ENCODE measurements around the gene RAB6A.
"Not testable (repeated sequence)": the region's sequence is repeated elsewhere in the genome, so short reads cannot be mapped to it uniquely, and the experiment has no call there.

Gene RAB6A

GRCh38 chr11:73753938-73754337 is 6.9 kb downstream of the RAB6A start:
- H3K4me3 ChIP-seq (ENCODE audit: low read depth, low read length), result no peak overlapping the region
- no peak for DNase-seq (ENCODE audit: low read depth)
- TF ChIP-seq, protein P1, sequence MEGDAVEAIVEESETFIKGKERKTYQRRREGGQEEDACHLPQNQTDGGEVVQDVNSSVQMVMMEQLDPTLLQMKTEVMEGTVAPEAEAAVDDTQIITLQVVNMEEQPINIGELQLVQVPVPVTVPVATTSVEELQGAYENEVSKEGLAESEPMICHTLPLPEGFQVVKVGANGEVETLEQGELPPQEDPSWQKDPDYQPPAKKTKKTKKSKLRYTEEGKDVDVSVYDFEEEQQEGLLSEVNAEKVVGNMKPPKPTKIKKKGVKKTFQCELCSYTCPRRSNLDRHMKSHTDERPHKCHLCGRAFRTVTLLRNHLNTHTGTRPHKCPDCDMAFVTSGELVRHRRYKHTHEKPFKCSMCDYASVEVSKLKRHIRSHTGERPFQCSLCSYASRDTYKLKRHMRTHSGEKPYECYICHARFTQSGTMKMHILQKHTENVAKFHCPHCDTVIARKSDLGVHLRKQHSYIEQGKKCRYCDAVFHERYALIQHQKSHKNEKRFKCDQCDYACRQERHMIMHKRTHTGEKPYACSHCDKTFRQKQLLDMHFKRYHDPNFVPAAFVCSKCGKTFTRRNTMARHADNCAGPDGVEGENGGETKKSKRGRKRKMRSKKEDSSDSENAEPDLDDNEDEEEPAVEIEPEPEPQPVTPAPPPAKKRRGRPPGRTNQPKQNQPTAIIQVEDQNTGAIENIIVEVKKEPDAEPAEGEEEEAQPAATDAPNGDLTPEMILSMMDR (IDR thresholded peaks at IDR 0.05; ENCODE audit: insufficient read depth, low read depth, low read length, missing control alignments), result no peak

DNA sequence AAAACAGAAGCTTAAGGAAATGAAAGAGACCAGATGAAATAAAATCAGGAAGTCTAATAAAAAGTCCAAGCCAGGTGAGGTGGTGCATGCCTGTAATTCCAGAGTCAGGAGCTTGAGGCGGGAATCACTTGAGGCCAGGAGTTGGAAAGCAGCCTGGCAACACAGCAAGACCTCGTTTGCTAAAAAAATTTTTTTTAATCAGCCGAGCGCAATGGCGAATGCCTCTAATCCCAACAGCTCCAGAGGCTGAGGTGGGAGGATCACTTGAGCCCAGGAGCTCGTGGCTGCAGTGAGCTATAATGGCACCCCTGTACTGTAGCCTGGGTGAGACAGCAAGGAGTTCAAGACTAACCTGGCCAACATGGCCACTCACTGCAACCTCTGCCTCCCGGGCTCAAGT is 8.0 kb downstream of the RAB6A start:
- DNase-seq (ENCODE audit: low read depth), result no peak
- TF ChIP-seq, protein P1 (IDR thresholded peaks at IDR 0.05; ENCODE audit: insufficient read depth, low read depth, low read length, missing control alignments), result no peak
- H3K4me3 ChIP-seq (ENCODE audit: low read depth, low read length), result no peak overlapping the region

GRCh38 chr11:73752216-73752867 is 8.5 kb downstream of the RAB6A start:
- no peak overlapping the region for H3K4me3 ChIP-seq (ENCODE audit: low read depth, low read length)
- DNase-seq (ENCODE audit: low read depth), result no peak
- TF ChIP-seq, protein P1 (IDR thresholded peaks at IDR 0.05; ENCODE audit: insufficient read depth, low read depth, low read length, missing control alignments), result no peak

GRCh38 chr11:73750862-73751261 is 10.0 kb downstream of the RAB6A start:
- not testable (repeated sequence) for DNase-seq (ENCODE audit: low read depth); H3K4me3 ChIP-seq (ENCODE audit: low read depth, low read length)

- no peak overlapping the region for H3K4me3 ChIP-seq (ENCODE audit: low read depth, low read length)
- DNase-seq (ENCODE audit: low read depth), result no peak
- TF ChIP-seq, protein P1 (IDR thresholded peaks at IDR 0.05; ENCODE audit: insufficient read depth, low read depth, low read length, missing control alignments), result no peak
Measured at GRCh38 chr11:73750228-73750627, 10.6 kb downstream of the RAB6A start.

DNA sequence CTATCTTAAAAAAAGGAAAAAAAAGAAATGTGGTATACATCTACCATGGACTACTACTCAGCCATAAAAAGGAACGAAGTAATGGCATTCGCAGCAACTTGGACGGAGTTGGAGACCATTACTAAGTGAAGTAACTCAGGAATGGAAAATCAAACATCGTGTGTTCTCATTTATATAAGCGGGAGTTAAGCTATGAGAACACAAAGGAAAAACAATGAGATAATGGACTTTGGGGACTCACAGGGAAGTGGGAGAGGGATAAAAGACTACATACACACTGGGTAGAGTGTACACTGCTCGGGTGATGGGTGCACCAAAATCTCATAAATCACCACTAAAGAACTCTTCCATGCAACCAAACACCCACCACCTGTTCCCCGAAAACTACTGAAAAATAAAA is 11.8 kb downstream of the RAB6A start:
- DNase-seq (ENCODE audit: low read depth), result no peak
- H3K4me3 ChIP-seq (ENCODE audit: low read depth, low read length), result no peak overlapping the region
- TF ChIP-seq, protein P1 (IDR thresholded peaks at IDR 0.05; ENCODE audit: insufficient read depth, low read depth, low read length, missing control alignments), result no peak

DNA sequence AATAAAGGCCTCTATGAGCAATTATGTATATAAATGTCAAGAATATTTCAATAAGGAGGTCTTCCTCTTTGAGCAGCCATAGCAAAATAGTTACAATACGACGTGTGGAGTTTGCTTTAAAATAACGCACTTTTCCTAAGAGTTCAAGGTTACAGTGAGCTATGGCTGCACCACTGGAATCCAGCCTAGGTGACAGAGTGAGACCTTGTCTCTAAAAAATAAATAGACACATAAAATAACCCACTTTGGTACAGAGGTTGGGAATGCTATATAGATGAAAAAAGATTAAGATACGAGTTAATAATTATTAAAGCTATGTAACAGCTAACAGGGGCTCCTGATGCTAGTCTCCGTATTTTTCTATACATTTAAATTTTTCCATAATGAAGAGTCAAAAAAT is 12.6 kb downstream of the RAB6A start:
- TF ChIP-seq, protein P1 (IDR thresholded peaks at IDR 0.05; ENCODE audit: insufficient read depth, low read depth, low read length, missing control alignments), result no peak
- H3K4me3 ChIP-seq (ENCODE audit: low read depth, low read length), result no peak overlapping the region
- DNase-seq (ENCODE audit: low read depth), result no peak

Measured in GM12865 (cell line).